Adrenal gland (tissue), 12 donors: ENCODE data around the gene ANKRD62. TPM values are rescaled to one million over a fixed set of nuclear protein-coding genes. Genes with fewer than 3 reads are reported as not detected.

Experiments
- DNase-seq, 7 donors: peaks; one replicate each; pipeline ENCODE4 v3.0.0-alpha.2; 2019 to 2020
- H3K27ac ChIP-seq, 5 donors: fragments of 200-600 bp; sonication (generic) in 4 of 5; 1 replicate in 3 of 5; 2 replicates in 2 of 5; pipeline versions ENCODE4 v1.5.1 to v1.8.0; 2016 to 2020; ENCODE audit warnings: mild to moderate bottlenecking in 1 of 5
- H3K27me3 ChIP-seq: fragments of 200-600 bp; 2 replicates; pipeline ENCODE4 v1.8.0; 2021
- H3K36me3 ChIP-seq, 2 donors: fragments of 200-600 bp; replicated peaks in 1 of 2; 1 replicate in 1 of 2; 2 replicates in 1 of 2; pipeline versions ENCODE4 v1.5.1 to v1.8.0; 2018 to 2022
- H3K4me1 ChIP-seq, 2 donors: fragments of 200-600 bp; replicated peaks in 1 of 2; 1 replicate in 1 of 2; 2 replicates in 1 of 2; pipeline versions ENCODE4 v1.5.1 to v1.8.0; 2018 to 2021
- H3K4me3 ChIP-seq, 4 donors: fragments of 200-600 bp; sonication (generic) in 3 of 4; one replicate each; pipeline ENCODE4 v1.5.1; 2016 to 2018
- H3K9me3 ChIP-seq, 3 donors: fragments of 200-600 bp; sonication (generic) in 1 of 3; replicated peaks in 1 of 3; 1 replicate in 2 of 3; 2 replicates in 1 of 3; pipeline versions ENCODE4 v1.5.1 to v1.8.0; 2016 to 2021
- POLR2A ChIP-seq, 2 donors: fragments of 450-650 bp; IDR thresholded peaks; one replicate each; pipeline ENCODE4 v1.6.1; 2017; ENCODE audit warnings: antibody characterized with exemption in 2 of 2, mild to moderate bottlenecking in 2 of 2, moderate library complexity in 1 of 2
- WGBS, 4 donors: extraction: QIAGEN DNeasy Blood & Tissue Kit in 2 of 4; methylation state at CpG; one replicate each; pipeline versions ENCODE4 v1.1.5 to v1.1.7; 2013 to 2017; 5-methylcytosine and 5-hydroxymethylcytosine counted together
- intact Hi-C, 2 donors: fragments of 100-400 bp; cut with DNase I; formaldehyde crosslinking; loops; one replicate each; pipeline versions ENCODE4 v1.14.1 to v1.15.0; 2022 to 2023
- polyA plus RNA-seq, 3 donors: library from polyadenylated mRNA; stranded (reverse); fragments of 200-250 nt in 2 of 3; fragments of 350-450 nt in 1 of 3; fragmentation: Illumina TruSeq in 1 of 3; extraction: RNeasy Lipid Tissue Mini Kit (QIAGEN cat#74804) in 1 of 3; gene quantifications; one replicate each; pipeline ENCODE4 v1.2.3, GENCODE V29; 2013 to 2014
- total RNA-seq, 9 donors: library from RNA; depleted of rRNA in 4 of 9; stranded (reverse); fragments of >200 nt in 4 of 9; fragments of 120-200 nt in 1 of 9; fragmentation: NEBNext Ultra II Directional in 1 of 9; extraction: Animal tissue kit (Norgen Biotek cat#: 25700) in 1 of 9; gene quantifications; one replicate each; pipeline versions ENCODE4 v1.1.0 to v1.2.4, GENCODE V29; 2013 to 2023
- TF ChIP-seq, protein P1 (sequence below), 6 experiments: fragments of 450-650 bp in 4 of 6; fragments of 200-600 bp in 2 of 6; sonication (generic) in 1 of 6; IDR thresholded peaks; 1 replicate in 5 of 6; 2 replicates in 1 of 6; pipeline versions ENCODE4 v1.5.1 to v1.8.0; 2016 to 2021; ENCODE audit warnings: antibody characterized with exemption in 6 of 6, mild to moderate bottlenecking in 2 of 6, moderate library complexity in 1 of 6
- donor health status: healthy with polysubstance abuse.
- donor health status: Bipolar disorder and iron deficiency.
- donor health status: DM: yes; HTN: yes; CAD: no.
- donor health status: DM: no; HTN: no; CAD: no.
- donor health status: DM: no; HTN: no; CAD: no.
- donor health status: DM: yes; HTN: yes; CAD: no.

The ANKRD62 gene
- total and polyA plus RNA-seq, 12 donors = not detected

DNA sequence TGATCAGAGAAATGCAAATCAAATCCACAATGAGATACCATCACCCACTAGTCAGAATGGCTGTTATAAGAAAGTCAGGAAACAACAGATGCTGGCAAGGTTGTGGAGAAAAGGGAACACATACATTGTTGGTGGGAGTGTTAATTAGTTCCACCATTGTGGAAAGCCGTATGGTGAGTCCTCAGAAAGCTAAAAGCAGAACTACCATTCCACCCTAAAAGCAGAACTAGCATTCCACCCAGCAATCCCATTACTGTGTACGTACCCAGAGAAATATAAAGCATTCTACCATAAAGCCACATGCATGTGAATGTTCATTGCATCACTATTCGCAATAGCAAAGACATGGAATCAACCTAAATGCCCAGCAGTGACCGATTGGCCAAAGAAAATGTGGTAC is 60.7 kb downstream of the ANKRD62 start:
- Histone ChIP-seq H3K27me3 (no peaks in the 10 kb centered on the region), H3K4me3 (no peak overlapping the region), H3K27ac (no peak overlapping the region), H3K36me3 (no peaks in the 10 kb centered on the region), H3K9me3 (no peaks in the 10 kb centered on the region), H3K4me1 (no peaks in the 10 kb centered on the region)
- DNase-seq = no peak
- intact Hi-C loops = no loop called here
- WGBS, 4 donors = 63 to 70% (median 68%) methylated on average over 4 of the region's 4 CpGs
- TF ChIP-seq POLR2A (IDR thresholded peaks at IDR 0.05) = no peak
- TF ChIP-seq, protein P1, sequence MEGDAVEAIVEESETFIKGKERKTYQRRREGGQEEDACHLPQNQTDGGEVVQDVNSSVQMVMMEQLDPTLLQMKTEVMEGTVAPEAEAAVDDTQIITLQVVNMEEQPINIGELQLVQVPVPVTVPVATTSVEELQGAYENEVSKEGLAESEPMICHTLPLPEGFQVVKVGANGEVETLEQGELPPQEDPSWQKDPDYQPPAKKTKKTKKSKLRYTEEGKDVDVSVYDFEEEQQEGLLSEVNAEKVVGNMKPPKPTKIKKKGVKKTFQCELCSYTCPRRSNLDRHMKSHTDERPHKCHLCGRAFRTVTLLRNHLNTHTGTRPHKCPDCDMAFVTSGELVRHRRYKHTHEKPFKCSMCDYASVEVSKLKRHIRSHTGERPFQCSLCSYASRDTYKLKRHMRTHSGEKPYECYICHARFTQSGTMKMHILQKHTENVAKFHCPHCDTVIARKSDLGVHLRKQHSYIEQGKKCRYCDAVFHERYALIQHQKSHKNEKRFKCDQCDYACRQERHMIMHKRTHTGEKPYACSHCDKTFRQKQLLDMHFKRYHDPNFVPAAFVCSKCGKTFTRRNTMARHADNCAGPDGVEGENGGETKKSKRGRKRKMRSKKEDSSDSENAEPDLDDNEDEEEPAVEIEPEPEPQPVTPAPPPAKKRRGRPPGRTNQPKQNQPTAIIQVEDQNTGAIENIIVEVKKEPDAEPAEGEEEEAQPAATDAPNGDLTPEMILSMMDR (IDR thresholded peaks at IDR 0.05) = no peak

DNA sequence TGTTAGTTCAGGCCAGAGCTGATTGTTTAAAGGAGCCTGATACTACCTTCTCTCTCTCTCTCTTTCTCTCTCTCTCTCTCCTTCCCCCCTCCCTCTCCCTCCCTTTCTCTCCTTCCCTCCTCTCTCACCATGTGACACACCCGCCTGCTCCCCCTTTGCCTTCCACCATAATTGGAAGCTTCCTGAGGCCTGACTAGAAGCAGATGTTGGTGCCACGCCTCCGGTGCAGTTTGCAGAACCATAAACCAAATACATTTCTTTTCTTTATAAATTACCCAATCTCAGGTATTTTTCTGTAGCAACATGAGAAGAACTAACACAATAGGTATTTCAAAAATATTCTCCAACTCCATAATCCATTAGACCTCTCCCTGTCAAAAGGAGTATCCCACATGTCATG is 62.4 kb downstream of the ANKRD62 start:
- Histone ChIP-seq H3K36me3 (no peaks in the 10 kb centered on the region), H3K4me3 (no peak overlapping the region), H3K4me1 (no peaks in the 10 kb centered on the region), H3K27ac (no peak overlapping the region), H3K27me3 (no peaks in the 10 kb centered on the region), H3K9me3 (no peaks in the 10 kb centered on the region)
- no peak for DNase-seq
- intact Hi-C loops = no loop called here
- WGBS, 4 donors = 83 to 97% (median 92%) methylated on average over 3 of the region's 3 CpGs
- TF ChIP-seq POLR2A (IDR thresholded peaks at IDR 0.05) = no peak
- TF ChIP-seq, protein P1 (IDR thresholded peaks at IDR 0.05) = no peak

DNA sequence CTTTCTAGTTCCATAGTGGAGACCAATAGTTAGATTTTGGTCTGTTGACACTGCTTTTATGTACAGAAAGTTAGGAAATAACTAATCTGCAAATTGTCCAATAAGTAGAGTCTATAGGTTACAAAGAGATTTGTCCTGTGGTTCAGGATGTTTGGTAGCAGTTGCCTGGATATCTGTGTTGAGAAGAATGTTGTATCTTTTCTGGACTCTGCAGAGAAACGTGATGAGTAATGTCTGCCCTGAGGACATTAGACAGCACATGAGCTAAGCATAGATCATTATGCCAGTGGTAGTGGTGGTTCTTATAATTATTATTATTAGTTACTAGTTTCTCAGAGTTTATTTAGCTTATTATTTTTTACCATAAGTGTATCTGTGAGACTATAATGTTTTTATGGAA is 65.8 kb downstream of the ANKRD62 start:
- no peaks in the 10 kb centered on the region for H3K27me3 ChIP-seq
- H3K27ac ChIP-seq = no peak overlapping the region
- TF ChIP-seq, protein P1 (IDR thresholded peaks at IDR 0.05) = no peak
- TF ChIP-seq POLR2A (IDR thresholded peaks at IDR 0.05) = no peak
- no peak for DNase-seq
- WGBS, 4 donors = 17 to 32% (median 22%) methylated on average over 1 of the region's 1 CpG
- no peaks in the 10 kb centered on the region for H3K36me3 ChIP-seq
- H3K9me3 ChIP-seq = no peaks in the 10 kb centered on the region
- no peak overlapping the region for H3K4me3 ChIP-seq
- intact Hi-C loops = no loop called here
- no peaks in the 10 kb centered on the region for H3K4me1 ChIP-seq

DNA sequence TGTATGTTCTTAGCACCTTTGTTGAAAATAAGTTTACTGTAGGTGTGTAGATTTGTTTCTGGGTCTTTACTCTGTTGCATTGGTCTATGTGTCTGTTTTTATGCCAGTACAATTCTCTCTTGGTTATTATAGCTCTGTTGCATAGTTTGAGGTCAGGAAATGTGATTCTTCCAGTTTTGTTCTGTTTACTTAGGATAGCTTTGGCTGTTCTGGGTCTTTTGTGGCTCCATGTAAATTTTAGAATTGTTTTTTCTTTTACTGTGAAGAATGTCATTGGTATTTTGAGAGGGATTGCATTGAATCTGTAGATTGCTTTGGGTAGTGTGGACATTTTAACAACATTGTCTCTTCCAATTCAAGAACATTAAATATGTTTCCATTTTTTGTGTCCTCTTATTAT is 69.1 kb downstream of the ANKRD62 start:
- no peak overlapping the region for H3K27ac ChIP-seq
- H3K4me3 ChIP-seq = no peak overlapping the region
- H3K4me1 ChIP-seq = no peaks in the 10 kb centered on the region
- H3K9me3 ChIP-seq = no peaks in the 10 kb centered on the region
- intact Hi-C loops = no loop called here
- H3K36me3 ChIP-seq = no peaks in the 10 kb centered on the region
- no peaks in the 10 kb centered on the region for H3K27me3 ChIP-seq
- DNase-seq = no peak
- no peak for TF ChIP-seq POLR2A (IDR thresholded peaks at IDR 0.05)
- TF ChIP-seq, protein P1 (IDR thresholded peaks at IDR 0.05) = no peak
